Measurements from ENCODE around the gene CEP57L1.

CEP57L1 gene

DNA sequence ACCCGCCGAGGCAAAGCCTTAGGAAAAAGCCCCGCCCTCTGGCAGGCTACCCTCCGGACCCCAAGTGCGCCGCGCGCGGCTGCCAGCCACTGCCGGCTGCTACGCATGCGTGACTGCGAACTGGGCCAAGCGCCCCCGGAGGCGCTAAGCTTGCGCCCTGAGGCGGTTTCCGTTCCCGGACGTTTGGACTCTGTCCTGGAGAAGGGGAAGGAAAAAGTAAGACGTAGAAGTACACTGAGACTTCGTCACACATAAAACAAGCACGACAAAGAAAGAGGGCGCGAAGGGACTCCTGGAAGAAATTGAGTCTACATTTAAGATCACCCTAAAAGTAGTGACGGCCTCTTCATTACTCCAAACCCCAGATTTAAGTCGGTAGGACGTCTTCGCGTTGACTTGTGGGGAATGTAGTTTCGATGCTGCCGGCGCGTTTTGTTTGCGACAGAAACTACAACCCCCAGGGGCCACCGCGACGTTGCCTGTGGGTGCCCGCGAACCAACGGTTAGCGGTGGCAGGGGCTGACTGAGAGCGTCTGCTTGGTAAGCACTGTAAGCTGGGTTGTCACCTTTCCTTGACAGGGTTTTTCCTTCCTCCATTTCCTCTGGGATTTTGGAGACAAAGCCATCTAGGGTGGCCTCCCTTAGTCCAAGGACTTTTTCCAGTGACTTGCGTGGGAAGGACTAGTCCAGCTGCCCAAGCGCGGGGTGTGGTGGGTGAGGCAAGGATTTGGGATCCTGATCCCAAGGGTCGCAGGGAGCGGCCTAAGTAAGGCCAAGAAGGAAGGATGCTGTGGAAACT, at the start of gene CEP57L1:
CEP57L1 (plus strand) TSS at position 472 of the 799 bp plus-strand sequence. CDS start 49,715 bp downstream, outside the sequence.
- peak; percentile 89 for DNase-seq (ENCODE audit: low read depth)

GRCh38 chr6:109048176-109048575, 47.1 kb upstream of the CEP57L1 start:
- no peak for DNase-seq (ENCODE audit: low read depth)

- no peak for DNase-seq (ENCODE audit: low read depth)
Observed at GRCh38 chr6:109048670-109049415, 46.5 kb upstream of the CEP57L1 start.

- no peak for DNase-seq (ENCODE audit: low read depth)
Observed at GRCh38 chr6:109050012-109050411, 45.3 kb upstream of the CEP57L1 start.

DNA sequence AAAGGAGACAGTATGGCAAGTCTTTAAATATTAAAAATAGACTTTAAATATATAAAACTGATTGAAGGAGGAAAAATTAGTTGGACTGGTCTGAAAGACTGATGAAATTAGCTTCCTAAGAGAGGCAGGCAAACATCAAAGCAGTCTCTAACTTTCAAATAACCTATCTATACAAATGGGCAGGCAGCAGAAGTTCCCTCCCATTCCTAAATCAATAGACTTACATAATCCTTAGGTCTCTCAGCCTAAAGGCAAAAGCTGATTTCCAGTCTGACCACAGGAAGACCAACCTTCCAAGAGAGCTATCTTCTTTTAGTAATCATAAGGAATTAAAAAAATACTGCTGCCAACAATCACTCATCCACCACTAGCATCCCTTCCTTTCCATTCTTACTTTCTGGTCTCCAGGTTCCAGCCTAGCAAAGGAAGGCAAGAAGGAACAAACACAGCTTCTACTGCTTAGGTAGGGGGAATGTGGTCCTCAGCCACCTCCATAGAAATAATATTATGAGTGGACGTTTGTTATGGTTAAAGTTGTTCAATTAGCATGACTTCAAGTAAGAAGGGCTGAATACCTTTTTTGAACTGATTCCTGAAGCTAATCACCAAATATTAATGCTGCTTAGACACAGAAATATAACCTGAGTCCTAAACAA, 44.7 kb upstream of the CEP57L1 start:
- no peak for DNase-seq (ENCODE audit: low read depth)

GRCh38 chr6:109051301-109052017, 43.8 kb upstream of the CEP57L1 start:
- DNase-seq (ENCODE audit: low read depth): no peak

GRCh38 chr6:109052018-109052651, 43.2 kb upstream of the CEP57L1 start:
- no peak for DNase-seq (ENCODE audit: low read depth)

DNA sequence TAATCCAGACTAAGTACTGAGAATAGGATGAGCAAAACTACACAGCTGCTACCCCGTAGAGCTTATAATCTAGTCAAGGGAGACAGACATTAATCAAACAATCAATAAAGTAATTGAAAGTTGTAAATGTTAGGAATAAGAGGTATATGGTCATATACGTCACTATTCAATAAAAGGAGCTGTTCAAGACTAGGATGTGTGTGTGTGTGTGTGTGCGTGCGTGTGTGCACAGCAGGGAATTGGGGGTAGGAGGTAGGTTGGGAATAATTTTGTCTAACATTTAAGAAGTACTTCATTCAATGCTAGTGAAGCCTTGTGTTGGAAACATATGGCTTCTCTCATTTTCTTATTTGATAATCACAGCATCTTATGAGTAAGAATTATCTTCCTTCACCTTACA, 42.5 kb upstream of the CEP57L1 start:
- no peak for DNase-seq (ENCODE audit: low read depth)

DNA sequence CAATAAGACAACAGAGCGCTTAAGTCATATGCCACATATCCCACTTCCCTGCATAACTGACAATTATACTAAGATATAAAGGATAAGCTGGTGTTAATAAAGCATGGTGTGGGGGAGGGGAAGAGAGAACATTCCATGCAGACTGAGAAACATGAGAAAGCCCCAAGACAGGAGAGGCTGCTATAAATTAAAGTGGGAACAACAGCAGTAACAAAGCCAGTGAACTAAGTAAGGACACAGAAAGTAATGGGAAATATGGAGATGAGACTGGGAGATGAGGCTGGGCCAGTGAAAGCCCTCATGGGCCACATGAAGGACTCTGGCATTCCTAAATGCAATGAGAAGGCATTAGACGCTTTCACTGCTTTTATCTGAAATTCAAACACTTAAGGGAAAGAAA, 42.0 kb upstream of the CEP57L1 start:
- no peak for DNase-seq (ENCODE audit: low read depth)

DNA sequence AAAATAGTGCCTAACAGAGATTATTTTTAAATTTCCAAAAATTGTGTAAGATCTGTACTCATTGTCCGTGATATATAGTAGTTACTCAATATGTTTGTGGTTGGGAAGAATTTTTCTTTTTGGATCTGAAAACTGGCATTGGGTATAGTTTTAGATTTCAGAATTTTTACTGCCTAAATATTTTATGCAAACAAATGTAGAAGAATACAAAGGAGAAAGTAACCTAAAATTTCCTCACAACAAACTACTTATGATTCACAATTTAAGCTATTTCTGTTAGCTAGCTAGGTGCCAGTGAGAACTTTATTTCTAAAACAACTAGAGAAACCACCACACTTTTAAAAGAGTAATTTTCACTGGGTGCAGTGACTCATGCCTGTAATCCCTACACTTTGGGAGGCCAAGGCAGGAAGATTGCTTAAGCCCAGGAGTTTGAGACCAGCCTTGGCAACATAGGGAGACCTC, 39.5 kb upstream of the CEP57L1 start:
- no peak for DNase-seq (ENCODE audit: low read depth)

- no peak for DNase-seq (ENCODE audit: low read depth)
Observed at GRCh38 chr6:109056661-109057060, 38.6 kb upstream of the CEP57L1 start.

- DNase-seq (ENCODE audit: low read depth): no peak
Observed at GRCh38 chr6:109058620-109059019, 36.7 kb upstream of the CEP57L1 start.

GRCh38 chr6:109059153-109059552, 36.2 kb upstream of the CEP57L1 start:
- no peak for DNase-seq (ENCODE audit: low read depth)

DNA sequence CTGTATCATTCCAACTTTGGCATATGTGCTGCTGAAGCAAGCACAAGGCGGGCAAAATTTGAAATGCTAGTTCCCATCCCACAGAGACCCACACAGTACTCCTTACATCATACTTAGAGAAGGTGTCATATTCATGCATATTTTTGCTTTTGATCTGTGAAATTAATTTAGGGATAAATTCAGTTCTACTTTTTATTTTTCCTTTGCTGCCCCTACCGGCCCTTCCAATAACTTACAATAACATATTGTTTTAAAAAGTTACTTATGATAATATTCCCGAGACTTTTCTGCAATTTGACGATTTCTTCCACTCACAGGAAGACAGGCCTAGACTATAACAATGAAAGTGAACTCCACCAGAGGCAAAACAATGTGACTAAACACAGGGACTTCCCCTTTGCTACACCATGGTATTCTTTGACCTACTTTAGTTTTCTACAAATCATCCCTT, 35.7 kb upstream of the CEP57L1 start:
- no peak for DNase-seq (ENCODE audit: low read depth)

- no peak for DNase-seq (ENCODE audit: low read depth)
Observed at GRCh38 chr6:109060571-109060970, 34.7 kb upstream of the CEP57L1 start.

DNA sequence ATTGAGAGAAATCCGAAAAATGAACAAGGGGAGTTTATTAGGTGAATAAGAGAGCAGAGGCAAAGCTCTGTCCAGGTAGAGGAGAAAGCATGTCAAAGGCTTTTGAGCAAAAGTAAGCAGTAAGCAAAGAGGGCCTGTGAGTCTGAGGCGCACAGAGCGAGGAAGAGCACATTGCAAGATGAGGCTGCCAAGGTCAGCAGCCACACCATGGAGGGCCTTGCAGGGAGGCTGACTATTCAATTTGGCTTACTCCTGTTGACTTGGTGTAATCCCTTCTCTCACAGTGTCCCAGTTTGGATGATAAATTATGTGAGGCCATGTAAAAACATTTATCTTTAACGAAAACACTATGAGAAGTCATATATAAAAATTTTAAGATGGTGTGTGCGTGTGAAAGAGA, 33.1 kb upstream of the CEP57L1 start:
- no peak for DNase-seq (ENCODE audit: low read depth)

DNA sequence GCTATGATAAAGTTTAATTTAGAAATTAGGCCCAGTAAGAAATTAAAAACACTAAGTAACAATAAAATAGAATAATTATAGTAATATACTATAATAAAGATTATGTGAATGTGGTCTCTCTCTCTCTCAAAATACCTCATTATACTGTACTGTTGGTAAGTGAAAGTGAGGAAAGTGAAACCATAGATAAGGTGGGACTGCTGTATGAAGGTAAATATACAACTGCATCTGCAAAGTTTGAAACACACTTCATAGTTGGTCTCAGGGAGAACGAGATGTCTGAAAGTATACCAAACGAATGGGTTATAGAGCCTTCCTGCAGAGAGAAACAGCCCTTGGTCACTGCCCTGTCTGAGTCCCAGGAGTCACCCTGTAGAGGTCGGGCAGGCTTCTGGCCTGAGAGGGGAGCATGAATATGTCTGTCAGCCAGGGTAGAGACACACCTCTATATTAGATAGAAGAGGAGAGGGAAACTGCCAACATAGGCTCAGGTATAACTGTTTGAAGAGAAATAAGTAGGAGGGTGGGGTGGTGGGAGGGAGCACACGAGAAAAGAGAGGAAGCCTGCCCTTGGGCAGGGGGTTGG, 32.4 kb upstream of the CEP57L1 start:
- DNase-seq (ENCODE audit: low read depth): no peak

- no peak for DNase-seq (ENCODE audit: low read depth)
Observed at GRCh38 chr6:109069746-109070145, 25.6 kb upstream of the CEP57L1 start.

- no peak for DNase-seq (ENCODE audit: low read depth)
Observed at GRCh38 chr6:109071125-109071917, 24.0 kb upstream of the CEP57L1 start.
